OCI-M2 (cell line): ENCODE results near the gene FCAR.
"Not testable (repeated sequence)": the region's sequence is repeated elsewhere in the genome, so short reads cannot be mapped to it uniquely, and the experiment has no call there.

Experiments
- DNase-seq: peaks from one replicate; lab custom pipeline; 2025; ENCODE audit not compliant: unreplicated experiment; lab: John Stamatoyannopoulos, UW

FCAR gene

DNA sequence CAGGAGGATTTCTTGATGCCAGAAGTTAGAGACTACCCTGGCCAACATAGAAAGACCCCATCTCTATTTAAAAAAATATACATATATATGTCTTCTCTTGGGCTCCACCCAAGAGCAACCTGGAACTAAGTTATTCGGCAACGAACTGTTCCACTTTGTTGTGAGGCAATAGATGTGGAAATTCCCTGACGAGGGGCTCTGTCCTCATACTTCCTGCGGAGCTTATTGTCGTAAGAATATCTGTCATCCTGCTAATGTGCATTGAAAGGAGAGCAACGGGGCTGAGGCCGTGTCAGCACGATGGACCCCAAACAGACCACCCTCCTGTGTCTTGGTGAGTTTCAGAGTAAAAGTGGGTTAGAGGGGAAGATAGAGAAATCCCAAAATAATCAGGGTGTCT, at the start of gene FCAR:
FCAR (plus strand) TSS at position 246 of the 400 bp plus-strand sequence; CDS start at position 301, 55 bp downstream.
- no peak for DNase-seq

DNA sequence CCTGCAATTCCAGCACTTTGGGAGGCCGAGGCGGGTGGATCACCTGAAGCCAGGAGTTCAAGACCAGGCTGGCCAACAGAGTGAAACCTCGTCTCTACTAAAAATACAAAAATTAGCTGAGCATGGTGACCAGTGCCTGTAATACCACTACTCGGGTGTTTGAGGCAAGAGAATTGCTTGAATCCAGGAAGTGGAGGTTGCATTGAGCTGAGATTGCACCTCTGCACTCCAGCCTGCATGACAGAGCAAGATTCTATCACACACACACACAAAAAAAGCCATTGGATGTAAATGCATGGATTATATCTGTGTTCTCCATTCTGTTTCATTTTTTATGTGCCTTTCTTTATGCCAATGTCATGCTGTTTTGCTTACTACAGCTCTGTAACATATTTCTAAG, 49.6 kb upstream of the FCAR start:
- DNase-seq = not testable (repeated sequence)

DNA sequence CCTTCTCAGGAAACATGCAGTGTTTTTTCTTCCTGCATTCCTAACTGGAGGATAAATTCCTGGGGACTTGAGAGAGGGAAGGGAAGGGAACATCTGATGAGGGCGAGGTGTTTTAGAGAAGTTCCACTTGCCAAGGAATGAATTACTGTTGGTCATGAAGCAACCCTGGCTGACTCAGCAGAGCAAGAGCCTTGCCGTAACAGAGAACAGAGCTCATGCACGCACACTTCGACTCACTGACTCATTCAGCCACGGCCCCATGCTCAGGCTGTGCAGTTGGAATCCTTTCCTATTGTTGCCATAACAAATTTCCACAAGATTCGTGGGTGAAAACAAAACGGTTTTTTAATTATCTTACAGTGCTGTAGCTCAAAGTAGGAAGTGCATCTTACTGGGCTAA, 48.7 kb upstream of the FCAR start:
- not testable (repeated sequence) for DNase-seq

DNA sequence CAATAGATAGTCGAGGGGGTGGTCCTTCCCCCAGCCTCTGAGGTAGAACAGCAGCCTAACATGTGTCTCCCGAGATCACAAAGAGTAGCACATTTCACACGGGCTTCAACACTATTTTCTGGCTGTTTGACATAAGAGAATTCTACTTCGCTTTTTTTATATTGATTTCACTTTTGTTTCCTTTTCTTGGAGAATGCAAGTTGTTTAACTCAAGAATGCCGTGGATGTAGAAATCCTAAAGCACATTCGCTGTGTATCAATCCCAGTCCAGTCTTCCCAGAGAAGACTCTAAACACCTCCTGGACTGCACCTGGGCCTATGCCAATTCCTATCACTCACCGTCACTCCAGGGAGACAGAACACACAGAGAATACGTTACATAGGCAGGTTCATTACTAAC, 46.0 kb upstream of the FCAR start:
- DNase-seq = not testable (repeated sequence)

DNA sequence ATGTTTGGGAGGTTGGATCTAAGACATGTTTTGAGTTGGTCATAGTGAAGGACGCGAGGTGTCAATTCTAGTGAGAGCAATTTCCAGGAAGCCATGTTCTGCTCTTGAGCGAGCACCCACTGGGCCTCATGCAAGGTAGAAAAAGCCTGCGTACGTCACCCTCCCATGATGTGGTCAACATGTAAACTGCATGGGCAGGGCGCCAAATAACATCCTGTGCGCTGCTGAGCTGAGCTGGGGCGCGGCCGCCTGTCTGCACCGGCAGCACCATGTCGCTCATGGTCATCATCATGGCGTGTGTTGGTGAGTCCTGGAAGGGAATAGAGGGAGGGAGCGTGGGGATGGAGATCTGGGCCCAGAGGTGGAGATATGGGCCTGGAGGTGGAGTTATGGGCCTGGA, 41.5 kb upstream of the FCAR start, which contains the start of gene KIR2DS4:
KIR2DS4 (plus strand) TSS at position 181 of the 400 bp plus-strand sequence.
- DNase-seq = not testable (repeated sequence)

DNA sequence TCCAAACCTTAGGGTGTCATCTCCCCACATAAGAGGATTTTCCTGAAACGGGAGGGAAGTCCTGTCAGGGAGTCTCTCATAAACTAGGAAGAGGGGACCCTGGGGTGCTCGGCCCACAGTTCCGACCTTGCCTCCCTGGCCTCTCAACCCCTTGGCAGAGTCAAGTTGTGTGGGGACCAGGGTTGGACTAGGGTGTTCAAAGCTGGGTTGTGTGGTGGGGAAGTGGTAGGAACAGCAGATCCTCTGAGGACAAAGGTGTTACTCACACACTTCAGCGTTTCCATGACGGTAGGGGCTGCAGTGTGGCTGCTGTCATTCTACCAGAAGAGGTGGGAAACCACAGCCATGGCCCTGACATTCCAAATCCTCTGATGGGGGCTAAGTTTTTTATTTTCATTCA, 38.9 kb upstream of the FCAR start:
- not testable (repeated sequence) for DNase-seq

DNA sequence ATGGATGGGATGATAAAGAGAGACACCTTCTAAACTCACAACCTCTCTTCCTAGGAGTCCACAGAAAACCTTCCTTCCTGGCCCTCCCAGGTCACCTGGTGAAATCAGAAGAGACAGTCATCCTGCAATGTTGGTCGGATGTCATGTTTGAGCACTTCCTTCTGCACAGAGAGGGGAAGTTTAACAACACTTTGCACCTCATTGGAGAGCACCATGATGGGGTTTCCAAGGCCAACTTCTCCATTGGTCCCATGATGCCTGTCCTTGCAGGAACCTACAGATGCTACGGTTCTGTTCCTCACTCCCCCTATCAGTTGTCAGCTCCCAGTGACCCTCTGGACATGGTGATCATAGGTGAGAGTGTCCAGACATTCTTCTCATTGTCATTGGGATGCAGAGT, 36.5 kb upstream of the FCAR start:
- DNase-seq = not testable (repeated sequence)

DNA sequence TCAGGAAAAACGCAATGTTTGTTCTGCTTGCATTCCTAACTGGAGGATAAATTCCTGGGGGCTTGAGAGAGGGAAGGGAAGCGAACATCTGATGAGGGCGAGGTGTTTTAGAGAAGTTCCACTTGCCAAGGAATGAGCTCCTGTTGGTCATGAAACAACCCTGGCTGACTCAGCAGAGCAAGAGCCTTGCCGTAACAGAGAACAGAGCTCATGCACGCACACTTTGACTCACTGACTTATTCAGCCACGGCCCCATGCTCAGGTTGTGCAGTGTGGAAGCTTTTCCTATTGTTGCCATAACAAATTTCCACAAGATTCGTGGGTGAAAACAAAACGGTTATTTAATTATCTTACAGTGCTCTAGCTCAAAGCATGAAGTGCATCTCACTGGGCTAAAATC, 30.9 kb upstream of the FCAR start:
- not testable (repeated sequence) for DNase-seq

DNA sequence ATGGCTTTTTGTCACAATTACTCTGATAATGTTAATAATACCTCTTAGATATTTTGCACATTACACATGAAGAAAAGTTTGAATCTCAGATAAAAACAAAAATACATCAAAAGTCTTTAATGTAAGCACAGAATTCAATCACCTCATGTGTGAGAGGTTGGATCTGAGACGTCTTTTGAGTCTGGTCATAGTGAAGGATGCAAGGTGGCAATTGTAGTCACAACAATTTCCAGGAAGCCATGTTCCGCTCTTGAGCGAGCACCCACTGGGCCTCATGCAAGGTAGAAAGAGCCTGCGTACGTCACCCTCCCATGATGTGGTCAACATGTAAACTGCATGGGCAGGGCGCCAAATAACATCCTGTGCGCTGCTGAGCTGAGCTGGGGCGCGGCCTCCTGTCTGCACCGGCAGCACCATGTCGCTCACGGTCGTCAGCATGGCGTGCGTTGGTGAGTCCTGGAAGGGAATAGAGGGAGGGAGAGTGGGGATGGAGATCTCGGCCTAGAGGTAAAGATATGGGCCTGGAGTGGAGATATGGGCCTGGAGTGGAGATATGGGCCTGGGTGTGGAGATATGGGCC, 23.9 kb upstream of the FCAR start, which contains the start of gene KIR3DL2:
KIR3DL2 (plus strand) TSS at position 383 of the 580 bp plus-strand sequence; CDS start at position 416, 33 bp downstream.
- not testable (repeated sequence) for DNase-seq

DNA sequence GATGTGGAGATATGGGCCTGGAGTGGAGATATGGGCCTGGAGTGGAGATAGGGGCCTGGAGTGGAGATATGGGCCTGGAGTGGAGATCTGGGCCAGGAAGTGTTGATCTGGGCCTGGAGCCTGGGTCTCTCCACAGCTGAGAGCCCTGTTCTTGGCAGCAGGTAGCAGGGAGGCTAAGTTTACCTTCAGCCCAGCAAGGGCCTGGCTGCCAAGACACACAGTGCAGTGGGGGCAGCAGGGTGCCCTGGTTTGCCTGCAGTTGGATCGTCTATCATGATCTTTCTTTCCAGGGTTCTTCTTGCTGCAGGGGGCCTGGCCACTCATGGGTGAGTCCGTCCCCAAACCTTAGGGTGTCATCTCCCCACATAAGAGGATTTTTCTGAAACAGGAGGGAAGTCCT, 23.1 kb upstream of the FCAR start:
- no peak for DNase-seq

DNA sequence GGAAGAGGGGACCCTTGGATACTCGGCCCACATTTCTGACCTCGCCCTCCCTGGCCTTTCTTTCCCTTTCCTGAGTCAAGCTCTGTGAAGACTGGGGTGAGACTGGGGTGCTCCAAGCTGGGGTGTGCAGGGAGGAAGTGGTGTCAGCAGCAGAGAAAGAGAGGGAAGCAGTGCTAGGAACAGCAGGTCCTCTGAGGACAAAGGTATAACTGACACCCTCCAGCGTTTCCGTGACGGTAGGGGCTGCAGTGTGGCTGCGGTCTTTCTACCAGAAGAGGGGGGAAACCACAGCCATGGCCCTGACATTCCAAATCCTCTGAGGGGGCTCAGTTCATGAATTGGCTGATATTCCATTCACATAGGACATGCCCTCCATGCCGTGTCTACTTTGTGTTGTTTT, 22.7 kb upstream of the FCAR start:
- DNase-seq = no peak

DNA sequence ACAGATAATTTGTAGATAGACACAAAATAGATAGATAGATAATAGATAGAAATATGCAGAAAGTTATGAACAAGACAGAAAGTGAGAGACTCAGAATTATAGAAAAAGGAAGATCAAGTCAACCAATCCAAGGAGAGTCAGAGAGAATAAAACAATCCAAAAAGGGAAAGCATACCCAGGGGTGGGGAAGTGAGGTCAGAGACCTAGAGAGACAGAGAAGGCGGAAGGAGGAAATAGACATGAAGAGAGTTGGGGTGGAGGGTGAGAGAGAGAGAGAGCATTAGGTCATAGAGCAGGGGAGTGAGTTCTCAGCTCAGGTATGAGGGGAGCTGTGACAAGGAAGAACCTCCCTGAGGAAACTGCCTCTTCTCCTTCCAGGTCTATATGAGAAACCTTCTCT, 18.8 kb upstream of the FCAR start:
- DNase-seq = not testable (repeated sequence)

DNA sequence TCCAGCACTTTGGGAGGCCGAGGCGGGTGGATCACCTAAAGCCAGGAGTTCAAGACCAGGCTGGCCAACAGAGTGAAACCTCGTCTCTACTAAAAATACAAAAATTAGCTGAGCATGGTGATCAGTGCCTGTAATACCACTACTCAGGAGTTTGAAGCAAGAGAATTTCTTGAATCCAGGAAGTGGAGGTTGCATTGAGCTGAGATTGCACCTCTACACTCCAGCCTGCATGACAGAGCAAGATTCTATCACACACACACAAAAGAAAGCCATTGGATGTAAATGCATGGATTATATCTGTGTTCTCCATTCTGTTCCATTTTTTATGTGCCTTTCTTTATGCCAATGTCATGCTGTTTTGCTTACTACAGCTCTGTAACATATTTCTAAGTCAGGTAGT, 15.6 kb upstream of the FCAR start:
- not testable (repeated sequence) for DNase-seq

DNA sequence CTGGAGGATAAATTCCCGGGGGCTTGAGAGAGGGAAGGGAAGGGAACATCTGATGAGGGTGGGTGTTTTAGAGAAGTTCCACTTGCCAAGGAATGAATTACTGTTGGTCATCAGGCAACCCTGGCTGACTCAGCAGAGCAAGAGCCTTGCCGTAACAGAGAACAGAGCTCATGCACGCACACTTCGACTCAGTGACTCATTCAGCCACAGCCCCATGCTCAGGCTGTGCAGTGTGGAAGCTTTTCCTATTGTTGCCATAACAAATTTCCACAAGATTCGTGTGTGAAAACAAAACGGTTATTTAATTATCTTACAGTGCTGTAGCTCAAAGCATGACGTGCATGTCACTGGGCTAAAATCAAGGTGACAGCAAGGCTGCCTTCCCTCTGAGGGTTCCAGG, 14.6 kb upstream of the FCAR start:
- DNase-seq = not testable (repeated sequence)

DNA sequence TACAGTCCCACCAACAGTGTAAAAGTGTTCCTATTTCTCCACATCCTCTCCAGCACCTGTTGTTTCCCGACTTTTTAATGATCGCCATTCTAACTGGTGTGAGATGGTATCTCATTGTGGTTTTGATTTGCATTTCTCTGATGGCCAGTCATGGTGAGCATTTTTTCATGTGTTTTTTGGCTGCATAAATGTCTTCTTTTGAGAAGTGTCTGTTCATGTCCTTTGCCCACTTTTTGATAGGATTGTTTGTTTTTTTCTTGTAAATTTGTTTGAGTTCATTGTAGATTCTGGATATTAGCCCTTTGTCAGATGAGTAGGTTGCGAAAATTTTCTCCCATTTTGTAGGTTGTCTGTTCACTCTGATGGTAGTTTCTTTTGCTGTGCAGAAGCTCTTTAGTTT, 10.6 kb upstream of the FCAR start:
- not testable (repeated sequence) for DNase-seq

DNA sequence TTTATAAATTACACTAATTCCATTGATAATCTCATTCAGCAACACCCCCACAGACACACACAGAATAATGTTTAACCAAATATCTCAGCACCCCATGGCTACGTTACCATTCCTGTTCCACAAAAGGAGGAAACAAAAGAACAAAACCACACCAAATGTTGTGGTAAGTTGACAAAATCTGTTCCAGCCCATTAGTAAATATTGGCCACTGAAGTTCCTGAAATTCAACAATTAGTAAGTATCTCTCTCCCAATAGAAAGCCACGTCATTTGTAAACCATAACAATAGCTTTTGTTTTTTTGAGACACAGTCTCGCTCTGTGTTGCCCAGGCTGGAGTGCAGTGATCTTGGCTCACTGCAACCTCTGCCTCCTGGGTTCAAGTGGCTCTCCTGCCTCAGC, 2.3 kb upstream of the FCAR start:
- DNase-seq = no peak

DNA sequence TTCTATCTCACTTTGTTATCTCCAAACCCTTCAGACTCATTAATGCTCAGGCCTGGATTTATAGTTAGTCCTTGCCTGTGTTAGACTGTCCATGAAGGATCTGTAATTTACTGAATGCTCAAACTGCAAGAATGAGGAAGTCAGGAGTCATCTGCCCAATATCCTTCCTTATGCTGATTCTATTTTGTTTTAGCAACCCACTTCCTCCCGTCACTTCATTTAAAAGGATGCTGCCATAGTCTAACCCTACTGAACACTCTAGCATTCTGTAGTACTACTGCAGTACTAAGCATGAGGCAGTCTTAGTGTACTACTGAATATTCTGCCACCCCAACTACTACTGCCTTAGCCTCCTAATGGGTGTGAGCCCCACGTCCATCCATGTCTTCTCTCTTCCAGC, 1.5 kb downstream of the FCAR start:
- DNase-seq = no peak

DNA sequence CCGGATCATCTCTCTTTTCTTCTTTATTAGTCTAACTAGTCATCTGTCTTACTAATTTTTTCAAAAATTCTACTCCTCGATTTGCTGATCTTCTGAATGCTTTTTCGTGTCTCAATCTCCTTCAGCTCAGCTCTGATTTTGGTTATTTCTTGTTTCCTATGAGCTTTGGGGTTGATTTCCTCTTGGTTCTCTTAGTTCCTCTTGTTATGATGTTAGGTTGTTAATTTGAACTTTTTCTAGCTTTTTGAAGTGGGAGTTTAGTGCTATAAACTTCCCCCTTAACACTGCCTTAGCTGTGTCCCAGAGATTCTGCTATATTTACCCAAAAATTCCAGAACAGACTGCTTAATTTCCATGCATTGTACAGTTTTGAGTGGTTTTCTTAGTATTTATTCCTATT, 3.4 kb downstream of the FCAR start:
- no peak for DNase-seq

DNA sequence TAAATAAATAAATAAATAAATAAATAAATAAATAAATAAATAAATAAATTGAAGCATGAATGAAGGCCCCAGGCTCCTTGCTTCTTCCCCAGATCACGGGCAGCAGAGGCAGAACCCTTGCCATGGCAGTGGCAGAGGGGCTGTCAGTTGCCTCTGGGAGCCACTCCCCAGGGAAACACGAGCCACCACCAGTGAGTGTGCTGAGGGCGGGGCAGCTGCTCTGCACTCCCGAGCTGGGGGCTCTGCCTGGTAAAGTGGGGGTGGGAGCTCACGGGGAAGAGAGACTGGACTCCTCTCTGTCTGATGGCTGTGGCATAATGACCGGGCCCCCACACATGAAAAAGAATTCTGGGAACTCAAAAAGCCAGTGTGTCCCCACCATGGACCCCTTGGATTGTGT, 7.8 kb downstream of the FCAR start:
- no peak for DNase-seq

DNA sequence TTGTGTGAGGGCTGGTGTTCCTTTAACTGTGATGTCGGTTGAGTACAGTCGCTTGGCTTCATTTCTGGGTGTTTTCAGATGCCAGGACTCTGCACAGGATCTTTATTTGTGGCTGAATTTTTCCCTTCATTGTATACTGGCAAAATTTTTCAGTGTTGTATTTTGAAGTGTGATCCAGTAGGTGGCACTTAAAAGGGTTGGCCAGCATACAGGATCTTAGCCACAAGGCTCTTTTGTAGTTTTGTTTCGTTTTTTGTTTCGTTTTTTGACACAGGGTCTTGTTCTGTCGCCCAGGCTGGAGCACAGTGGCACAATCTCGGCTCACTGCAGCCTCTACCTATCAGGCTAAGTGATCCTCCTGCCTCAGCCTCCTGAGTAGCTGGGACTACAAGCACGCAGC, 8.7 kb downstream of the FCAR start:
- DNase-seq = no peak

DNA sequence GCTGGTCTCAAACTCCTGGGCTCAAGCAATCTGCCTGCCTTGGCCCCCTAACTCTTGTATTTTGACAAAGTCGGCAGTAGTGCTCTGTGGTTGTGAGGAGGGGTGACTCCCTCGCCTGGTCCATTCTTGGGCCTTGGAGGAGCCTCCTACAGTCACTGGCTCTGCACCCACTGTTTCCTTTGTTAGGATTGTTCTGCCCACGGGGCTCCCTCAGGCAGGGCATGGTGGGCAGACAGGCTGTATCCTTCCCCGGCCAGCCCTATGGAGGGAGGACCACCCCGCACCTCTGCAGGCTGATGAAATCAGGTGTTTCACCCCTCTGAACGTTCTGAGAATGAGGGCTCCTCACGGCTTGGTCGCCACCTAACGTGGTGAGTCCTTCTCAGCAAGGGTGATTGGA, 9.2 kb downstream of the FCAR start:
- no peak for DNase-seq

DNA sequence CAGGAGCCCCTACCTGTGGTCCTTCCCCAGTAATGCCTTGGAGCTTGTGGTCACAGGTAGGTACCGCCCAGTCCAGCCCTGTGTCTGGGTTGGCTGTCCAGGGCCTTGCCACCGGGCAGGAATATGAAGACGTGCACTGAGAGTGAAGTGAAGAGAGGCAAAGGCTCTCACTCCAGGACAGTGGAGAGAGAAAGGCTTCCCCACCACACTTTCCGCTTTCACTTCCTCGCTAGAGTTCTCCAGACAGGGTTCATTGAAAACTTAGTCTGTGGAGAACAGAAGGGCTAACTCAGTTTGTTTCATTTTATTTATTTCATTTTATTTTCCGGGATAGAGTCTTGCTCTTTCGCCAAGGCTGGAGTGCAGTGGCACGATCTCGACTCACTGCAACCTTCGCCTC, 14.2 kb downstream of the FCAR start:
- no peak for DNase-seq

DNA sequence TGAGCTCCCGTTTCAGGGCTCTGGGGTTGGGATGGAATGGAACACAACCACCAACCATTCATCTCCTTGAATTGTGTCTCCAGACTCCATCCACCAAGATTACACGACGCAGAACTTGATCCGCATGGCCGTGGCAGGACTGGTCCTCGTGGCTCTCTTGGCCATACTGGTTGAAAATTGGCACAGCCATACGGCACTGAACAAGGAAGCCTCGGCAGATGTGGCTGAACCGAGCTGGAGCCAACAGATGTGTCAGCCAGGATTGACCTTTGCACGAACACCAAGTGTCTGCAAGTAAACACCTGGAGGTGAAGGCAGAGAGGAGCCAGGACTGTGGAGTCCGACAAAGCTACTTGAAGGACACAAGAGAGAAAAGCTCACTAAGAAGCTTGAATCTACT, 15.5 kb downstream of the FCAR start:
- DNase-seq = no peak
